Activated CD8-positive, alpha-beta memory T cell treated with anti-CD3 and anti-CD28 coated beads, Interleukin-2, amount 10 ng/mL, durations not matched to agents 7 days and 5 days (primary cell): ENCODE measurements around the gene ASH1L. TPM values are rescaled to one million over a fixed set of nuclear protein-coding genes. Genes with fewer than 3 reads are reported as not detected.

ENCODE experiments used
- ATAC-seq: fragments of 150-1000 bp; cut with Tn5 transposase; one replicate; pipeline ENCODE4 v1.10.0; 2021; ENCODE audit warnings: moderate library complexity
- CTCF ChIA-PET: fragments of 350-600 bp; sonication (Branson Sonifier 250); formaldehyde crosslinking; loops from one replicate; lab custom pipeline; 2021; ENCODE audit warnings: antibody characterized with exemption; lab: Charles Lee
- DNase-seq: peaks from one replicate; pipeline ENCODE4 v3.0.0-alpha.2; 2020
- H3K27ac Mint-ChIP-seq: one replicate; pipeline ENCODE4 v1.8.0; 2021; ENCODE audit warnings: mild to moderate bottlenecking, mixed read lengths
- H3K27me3 Mint-ChIP-seq: one replicate; pipeline ENCODE4 v1.8.0; 2021; ENCODE audit warnings: mixed read lengths
- H3K36me3 Mint-ChIP-seq: one replicate; pipeline ENCODE4 v1.8.0; 2021; ENCODE audit warnings: mild to moderate bottlenecking, mixed read lengths
- H3K4me1 Mint-ChIP-seq: one replicate; pipeline ENCODE4 v1.8.0; 2021; ENCODE audit warnings: mixed read lengths
- H3K4me3 Mint-ChIP-seq: one replicate; pipeline ENCODE4 v1.8.0; 2021; ENCODE audit warnings: mild to moderate bottlenecking, moderate library complexity, mixed read lengths
- H3K9me3 Mint-ChIP-seq: one replicate; pipeline ENCODE4 v1.8.0; 2022; ENCODE audit warnings: low read depth, mixed read lengths
- total RNA-seq, 2 experiments: library from RNA; stranded (reverse); gene quantifications; one replicate each; pipeline ENCODE4 v1.2.3, GENCODE V29; 2021

The ASH1L gene
- total RNA-seq, 2 experiments from 2014 or later = 34.0 to 52.9 TPM

- CTCF ChIA-PET = interaction anchor here (1.0 to 1.4 kb wide), 2 partner anchors 51 to 118 kb away, joined by 3 read pairs; no protein-coding TSS in a partner anchor
- Mint-ChIP-seq H3K9me3 (peaks cover 13% of the 10 kb centered on the region), H3K27me3 (no peaks in the 10 kb centered on the region), H3K36me3 (peaks cover 53% of the 10 kb centered on the region), H3K27ac (no peak overlapping the region), H3K4me3 (no peak overlapping the region), H3K4me1 (peaks cover 3% of the 10 kb centered on the region)
- DNase-seq (no peak), ATAC-seq (no peak)
Observed at GRCh38 chr1:155473151-155473821, 89.3 kb downstream of the ASH1L start.

- Mint-ChIP-seq H3K36me3 (peaks cover 51% of the 10 kb centered on the region), H3K27me3 (no peaks in the 10 kb centered on the region), H3K9me3 (peaks cover 13% of the 10 kb centered on the region), H3K4me3 (no peak overlapping the region), H3K27ac (no peak overlapping the region), H3K4me1 (peaks cover 5% of the 10 kb centered on the region)
- ATAC-seq = no peak
- no peak for DNase-seq
- CTCF ChIA-PET = interaction anchor here (1.0 to 1.4 kb wide), 2 partner anchors 51 to 119 kb away, joined by 3 read pairs; no protein-coding TSS in a partner anchor
Observed at GRCh38 chr1:155472491-155473083, 90.0 kb downstream of the ASH1L start.

GRCh38 chr1:155471891-155472290, 90.7 kb downstream of the ASH1L start:
- CTCF ChIA-PET = interaction anchor here (1.4 kb wide), 1 partner anchor 120 kb away, joined by 3 read pairs; no protein-coding TSS in a partner anchor
- Mint-ChIP-seq H3K4me1 (peaks cover 8% of the 10 kb centered on the region), H3K27me3 (no peaks in the 10 kb centered on the region), H3K9me3 (peaks cover 13% of the 10 kb centered on the region), H3K4me3 (no peak overlapping the region), H3K27ac (no peak overlapping the region), H3K36me3 (peaks cover 52% of the 10 kb centered on the region)
- ATAC-seq (no peak), DNase-seq (no peak)

- Mint-ChIP-seq H3K36me3 (peaks cover 55% of the 10 kb centered on the region), H3K4me3 (no peak overlapping the region), H3K9me3 (peaks cover 13% of the 10 kb centered on the region), H3K4me1 (peaks cover 13% of the 10 kb centered on the region), H3K27me3 (no peaks in the 10 kb centered on the region), H3K27ac (no peak overlapping the region)
- no peak for DNase-seq
- CTCF ChIA-PET = no interaction called here
- ATAC-seq = no peak
Observed at GRCh38 chr1:155471026-155471425, 91.6 kb downstream of the ASH1L start.

- Mint-ChIP-seq H3K9me3 (peaks cover 6% of the 10 kb centered on the region), H3K4me1 (peaks cover 10% of the 10 kb centered on the region), H3K36me3 (peaks cover 43% of the 10 kb centered on the region), H3K27me3 (no peaks in the 10 kb centered on the region), H3K27ac (no peak overlapping the region), H3K4me3 (no peak overlapping the region)
- DNase-seq (no peak), ATAC-seq (no peak)
- CTCF ChIA-PET = interaction anchor here (0.8 to 1.2 kb wide), 2 partner anchors 123 to 216 kb away, joined by 3 read pairs; no protein-coding TSS in a partner anchor
Observed at GRCh38 chr1:155466996-155467395, 95.6 kb downstream of the ASH1L start.

GRCh38 chr1:155466617-155466972, 96.0 kb downstream of the ASH1L start:
- no peak overlapping the region for H3K4me3 Mint-ChIP-seq
- CTCF ChIA-PET = interaction anchor here (0.8 to 1.2 kb wide), 2 partner anchors 124 to 216 kb away, joined by 3 read pairs; no protein-coding TSS in a partner anchor
- H3K9me3 Mint-ChIP-seq = peaks cover 4% of the 10 kb centered on the region
- H3K27me3 Mint-ChIP-seq = no peaks in the 10 kb centered on the region
- DNase-seq (no peak), ATAC-seq (no peak)
- no peak overlapping the region for H3K27ac Mint-ChIP-seq
- H3K4me1 Mint-ChIP-seq = peaks cover 10% of the 10 kb centered on the region
- peaks cover 40% of the 10 kb centered on the region for H3K36me3 Mint-ChIP-seq

GRCh38 chr1:155463865-155464650, 98.5 kb downstream of the ASH1L start:
- Mint-ChIP-seq H3K4me1 (peaks cover 17% of the 10 kb centered on the region), H3K9me3 (no peaks in the 10 kb centered on the region)

GRCh38 chr1:155458111-155458510, 104.5 kb downstream of the ASH1L start:
- ATAC-seq (no peak), DNase-seq (no peak)
- H3K4me1 Mint-ChIP-seq = peaks cover 10% of the 10 kb centered on the region
- H3K27ac Mint-ChIP-seq = no peak overlapping the region
- H3K9me3 Mint-ChIP-seq = no peaks in the 10 kb centered on the region
- H3K27me3 Mint-ChIP-seq = no peaks in the 10 kb centered on the region
- H3K4me3 Mint-ChIP-seq = no peak overlapping the region
- CTCF ChIA-PET = no interaction called here
- peaks cover 35% of the 10 kb centered on the region for H3K36me3 Mint-ChIP-seq

More at GRCh38 chr1:155463865-155464650, 98.5 kb downstream of the ASH1L start:
- no peaks in the 10 kb centered on the region for H3K27me3 Mint-ChIP-seq
- H3K27ac Mint-ChIP-seq = no peak overlapping the region
- no peak overlapping the region for H3K4me3 Mint-ChIP-seq
- ATAC-seq (no peak), DNase-seq (no peak)
- CTCF ChIA-PET = no interaction called here
- peaks cover 32% of the 10 kb centered on the region for H3K36me3 Mint-ChIP-seq

- H3K27ac Mint-ChIP-seq = no peak overlapping the region
- DNase-seq (no peak), ATAC-seq (no peak)
- H3K9me3 Mint-ChIP-seq = no peaks in the 10 kb centered on the region
- CTCF ChIA-PET = no interaction called here
- H3K4me3 Mint-ChIP-seq = no peak overlapping the region
- H3K36me3 Mint-ChIP-seq = peaks cover 32% of the 10 kb centered on the region
- H3K4me1 Mint-ChIP-seq = peaks cover 10% of the 10 kb centered on the region
- no peaks in the 10 kb centered on the region for H3K27me3 Mint-ChIP-seq
Observed at GRCh38 chr1:155457266-155457665, 105.3 kb downstream of the ASH1L start.

GRCh38 chr1:155455588-155456195, 106.9 kb downstream of the ASH1L start:
- Mint-ChIP-seq H3K4me3 (no peak overlapping the region), H3K27ac (no peak overlapping the region), H3K9me3 (no peaks in the 10 kb centered on the region), H3K36me3 (peaks cover 28% of the 10 kb centered on the region), H3K4me1 (peaks cover 4% of the 10 kb centered on the region), H3K27me3 (no peaks in the 10 kb centered on the region)
- no peak for ATAC-seq
- no peak for DNase-seq
- CTCF ChIA-PET = no interaction called here

- DNase-seq (no peak), ATAC-seq (no peak)
- peaks cover 32% of the 10 kb centered on the region for H3K36me3 Mint-ChIP-seq
- H3K27me3 Mint-ChIP-seq = no peaks in the 10 kb centered on the region
- H3K9me3 Mint-ChIP-seq = no peaks in the 10 kb centered on the region
- H3K4me1 Mint-ChIP-seq = peaks cover 4% of the 10 kb centered on the region
- H3K27ac Mint-ChIP-seq = no peak overlapping the region
- CTCF ChIA-PET = no interaction called here
- H3K4me3 Mint-ChIP-seq = no peak overlapping the region
Observed at GRCh38 chr1:155454096-155454495, 108.5 kb downstream of the ASH1L start.

- H3K36me3 Mint-ChIP-seq = peaks cover 30% of the 10 kb centered on the region
- DNase-seq = no peak
Observed at GRCh38 chr1:155453141-155453540, 109.5 kb downstream of the ASH1L start.

GRCh38 chr1:155451199-155451598, 111.4 kb downstream of the ASH1L start:
- Mint-ChIP-seq H3K27me3 (no peaks in the 10 kb centered on the region), H3K36me3 (peaks cover 31% of the 10 kb centered on the region), H3K27ac (no peak overlapping the region), H3K4me1 (peaks cover under 1% of the 10 kb centered on the region), H3K9me3 (no peaks in the 10 kb centered on the region), H3K4me3 (no peak overlapping the region)
- no peak for ATAC-seq
- CTCF ChIA-PET = no interaction called here
- DNase-seq = no peak

More at GRCh38 chr1:155453141-155453540, 109.5 kb downstream of the ASH1L start:
- Mint-ChIP-seq H3K9me3 (no peaks in the 10 kb centered on the region), H3K27ac (no peak overlapping the region), H3K27me3 (no peaks in the 10 kb centered on the region), H3K4me3 (no peak overlapping the region), H3K4me1 (peaks cover 4% of the 10 kb centered on the region)
- CTCF ChIA-PET = no interaction called here
- no peak for ATAC-seq
